Heart left ventricle (tissue), 13 donors: ENCODE results near the gene FGFRL1.

ENCODE experiments used
- CTCF ChIP-seq, 12 donors: fragments of 200-600 bp; sonication (generic) in 4 of 12; IDR thresholded peaks; one replicate each; pipeline versions ENCODE4 v1.5.0 to v1.8.0; 2018 to 2022; ENCODE audit warnings: antibody characterized with exemption in 12 of 12, mild to moderate bottlenecking in 5 of 12
- POLR2A ChIP-seq, 2 donors: fragments of 450-650 bp; IDR thresholded peaks; one replicate each; pipeline ENCODE4 v1.6.1; 2017; ENCODE audit warnings: antibody characterized with exemption in 2 of 2, mild to moderate bottlenecking in 2 of 2, moderate library complexity in 2 of 2
- donor health status: ischemic (EF 13 %, LVEDD 7.1; RV severe dilation, severe dysfunction).
- donor health status: DM: no; HTN: yes; CAD: no.
- donor health status: DM: no; HTN: no; CAD: no.
- donor health status: ischemic (EF 25% LVEDD 6.9; RV normal size, moderate dysfunction).
- donor health status: ischemic (EF 25% LVEDD 5.7; RV mildly dilated, moderate dysfunction).
- donor health status: ischemic (EF 35%, LVEDD 5.7; RV mildly dilated, moderate dysfunction).
- donor health status: nonischemic (EF 11% LVEDD 7.7; RV severe dilation, severe dysfunction).
- donor health status: DM: yes; HTN: yes; CAD: no.
- donor health status: PGD.
- donor health status: ischemic (EF 29% LVEDD 5.4; RV normal size, mild dysfunction).
- donor health status: nonischemic (EF 23%, LVEDD 6.1; RV moderate dilation, normal function).

GRCh38 chr4:987624-988513 lies 23.6 kb upstream of the FGFRL1 start:
- no peak for TF ChIP-seq CTCF (IDR thresholded peaks at IDR 0.05)
- TF ChIP-seq POLR2A (IDR thresholded peaks at IDR 0.05): no peak
